Skin of body (tissue), 2 donors: Measurements from ENCODE around the gene FHIT. TPM values are rescaled to one million over a fixed set of nuclear protein-coding genes. Genes with fewer than 3 reads are reported as not detected.

Experiments
- DNase-seq: peaks from one replicate; lab custom pipeline; 2025; lab: John Stamatoyannopoulos, UW
- total RNA-seq: library from RNA; depleted of rRNA; stranded (reverse); fragments of >200 nt; gene quantifications from one replicate; pipeline ENCODE4 v1.2.3, GENCODE V29; 2014

Gene FHIT
- total RNA-seq, 1 donor from 2014 or later, result 8.9 TPM

DNA sequence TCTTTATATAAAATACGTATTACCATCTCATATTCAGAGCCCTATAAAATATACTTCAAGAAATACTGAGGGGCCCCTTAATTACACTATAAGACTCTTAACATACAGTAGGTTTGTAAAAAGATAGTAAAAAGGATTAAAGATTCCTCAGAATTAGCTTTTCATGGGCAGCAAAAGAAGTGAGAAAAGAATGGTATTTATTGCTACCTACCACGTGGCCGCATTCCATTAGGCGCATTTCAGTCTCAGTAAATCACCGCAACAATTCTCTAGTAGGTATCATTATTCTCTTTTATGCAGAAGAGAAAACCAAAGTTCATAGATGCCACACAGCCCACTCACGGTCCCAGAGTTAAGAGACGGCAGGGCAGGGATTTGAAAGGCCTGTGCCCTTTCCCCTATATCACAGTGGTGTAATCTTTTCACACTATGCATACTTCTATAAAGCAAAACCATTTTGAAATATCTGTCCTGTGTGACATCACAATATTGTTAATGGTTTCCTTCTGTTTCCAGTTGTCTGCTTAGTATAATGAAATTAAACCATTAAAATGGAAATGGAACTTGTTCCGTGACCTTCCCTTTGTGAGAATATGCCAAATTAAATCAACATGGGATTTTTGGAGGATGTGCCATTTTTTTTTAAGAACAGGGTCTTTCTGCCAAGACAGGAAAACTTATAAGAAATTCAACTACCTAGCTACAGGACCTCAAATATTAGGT lies 1072.2 kb downstream of the FHIT start:
- DNase-seq, result no peak

DNA sequence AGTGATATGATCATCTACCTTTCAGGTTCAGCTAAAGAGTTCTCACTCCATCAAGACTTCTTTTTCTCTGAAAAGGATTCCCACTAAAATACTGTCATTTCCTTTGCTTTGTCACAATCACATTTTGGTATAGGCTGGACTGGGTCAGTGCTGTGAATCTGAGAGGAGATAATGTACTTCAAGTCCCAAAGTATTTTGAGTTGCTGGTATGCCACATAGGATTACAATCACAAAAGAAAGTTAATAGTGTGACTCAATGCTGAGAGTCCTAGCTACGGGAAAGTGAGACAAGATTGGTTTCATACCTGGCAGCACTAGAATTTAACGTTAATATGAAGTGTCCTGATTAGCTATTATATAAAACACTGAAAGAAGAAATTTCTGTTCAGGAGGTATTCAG lies 1073.5 kb downstream of the FHIT start:
- no peak for DNase-seq

DNA sequence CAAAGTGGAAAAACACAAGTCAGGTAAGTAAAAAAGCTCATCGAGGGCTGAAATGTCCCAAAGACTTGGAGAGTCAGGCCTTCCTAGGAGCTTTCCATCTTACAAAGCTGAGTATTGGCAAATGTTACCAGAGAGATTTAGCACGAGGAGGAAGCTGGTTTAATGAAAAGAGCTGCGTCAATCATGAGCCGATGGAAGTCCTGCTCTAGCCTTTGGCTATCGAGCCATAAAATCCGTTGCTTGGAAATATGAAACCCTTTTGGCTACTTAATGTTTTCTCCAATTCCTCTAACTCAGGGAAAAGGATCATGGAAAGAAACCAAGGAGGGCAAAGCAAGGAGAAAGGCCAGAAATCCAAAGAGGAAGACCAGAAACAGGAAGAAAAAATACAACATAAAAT lies 1074.6 kb downstream of the FHIT start:
- no peak for DNase-seq

DNA sequence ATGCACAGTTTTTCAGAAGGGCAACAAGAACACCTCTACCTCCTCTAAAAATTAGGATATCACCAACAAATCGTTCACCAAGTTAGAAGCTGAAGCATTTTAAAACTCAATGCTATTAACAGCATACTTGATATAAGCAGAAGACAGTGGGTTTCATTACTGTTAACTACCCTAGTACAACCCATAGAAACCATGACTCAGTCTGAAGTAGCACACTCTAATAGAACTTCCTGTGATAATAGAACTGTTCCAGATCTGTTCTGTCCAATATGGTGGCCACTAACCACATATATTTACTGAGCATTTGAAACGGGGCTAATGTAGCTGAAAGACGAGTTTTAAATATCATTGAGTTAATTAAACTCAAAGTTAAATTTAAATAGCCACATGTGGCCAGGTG lies 1075.6 kb downstream of the FHIT start:
- DNase-seq, result no peak

DNA sequence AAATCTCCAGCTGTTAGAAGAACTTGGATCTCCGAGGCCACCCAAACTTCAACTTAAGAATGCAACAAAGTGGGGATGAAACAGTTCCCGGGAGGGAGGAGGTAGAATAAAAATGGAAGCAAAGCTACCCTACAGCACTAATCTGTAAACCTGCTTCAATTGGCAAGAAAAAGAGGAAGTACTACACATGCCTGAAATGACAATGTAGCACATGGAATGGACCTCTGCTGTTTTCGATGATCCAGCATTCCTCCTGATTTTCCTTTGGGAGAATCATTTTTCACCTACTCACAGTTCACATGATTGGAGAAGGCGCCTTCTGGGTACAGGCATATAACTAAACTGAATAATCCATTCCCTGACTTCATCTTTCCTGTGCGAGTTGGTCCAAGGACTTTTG lies 1081.5 kb downstream of the FHIT start:
- no peak for DNase-seq

DNA sequence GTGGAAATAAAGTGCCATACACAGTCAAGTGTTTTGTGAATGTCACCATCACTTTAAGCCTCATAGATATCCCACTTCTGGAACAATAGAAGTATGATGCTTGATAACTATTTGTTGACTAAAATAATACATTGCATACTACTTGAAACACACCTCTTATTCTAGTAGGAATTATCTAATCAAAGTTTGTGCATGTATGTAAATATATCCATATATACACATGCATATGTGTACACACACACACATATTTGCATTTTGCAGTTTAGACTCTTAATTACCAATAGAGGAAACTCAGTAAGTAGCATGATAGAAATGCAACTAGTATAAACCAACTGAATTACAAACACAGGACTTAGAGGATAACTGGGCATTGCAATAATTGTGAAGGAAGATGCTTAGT lies 1084.1 kb downstream of the FHIT start:
- no peak for DNase-seq

DNA sequence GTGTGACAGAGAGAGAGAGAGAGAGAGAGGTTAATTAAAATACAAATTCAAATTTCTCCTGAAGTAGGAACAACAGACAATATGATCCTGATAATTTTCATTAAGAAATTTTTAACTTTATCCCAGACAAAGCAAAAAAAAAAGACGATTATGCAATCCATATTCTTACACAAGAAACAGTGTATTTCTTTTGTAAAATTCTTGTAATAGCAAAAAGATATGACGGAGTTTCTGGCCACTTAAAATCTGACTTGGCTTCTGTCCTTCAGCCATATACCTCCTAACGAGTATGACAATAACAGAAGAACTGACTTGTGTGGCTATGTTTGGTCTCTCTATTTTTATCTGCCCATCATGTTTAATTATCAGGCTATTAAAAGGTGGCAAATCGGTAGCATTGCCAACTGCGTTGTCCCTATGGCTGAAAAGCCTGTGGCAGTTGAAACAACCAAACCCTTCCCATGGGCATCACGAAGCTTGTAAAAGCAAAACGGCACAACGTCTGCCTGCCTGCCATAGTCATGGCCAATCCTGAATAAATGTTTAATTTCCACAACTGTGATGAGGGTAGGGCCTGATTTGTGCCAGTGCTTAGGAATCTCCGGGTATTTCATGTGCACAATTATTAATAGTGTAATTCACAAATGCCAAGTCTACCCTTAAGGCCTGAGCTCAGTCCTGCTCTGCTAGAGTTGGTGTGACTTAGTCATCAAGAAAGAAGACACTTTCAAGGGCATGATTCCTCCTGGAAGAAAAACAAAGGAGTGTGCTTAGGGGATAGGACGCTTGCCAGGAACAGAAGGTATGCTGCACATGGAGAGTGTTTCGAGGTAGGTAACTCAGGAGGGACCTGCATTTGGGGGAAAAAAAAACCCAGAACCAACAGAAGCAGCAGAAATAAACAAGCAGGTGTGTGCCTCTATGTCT lies 1090.2 kb downstream of the FHIT start:
- no peak for DNase-seq

DNA sequence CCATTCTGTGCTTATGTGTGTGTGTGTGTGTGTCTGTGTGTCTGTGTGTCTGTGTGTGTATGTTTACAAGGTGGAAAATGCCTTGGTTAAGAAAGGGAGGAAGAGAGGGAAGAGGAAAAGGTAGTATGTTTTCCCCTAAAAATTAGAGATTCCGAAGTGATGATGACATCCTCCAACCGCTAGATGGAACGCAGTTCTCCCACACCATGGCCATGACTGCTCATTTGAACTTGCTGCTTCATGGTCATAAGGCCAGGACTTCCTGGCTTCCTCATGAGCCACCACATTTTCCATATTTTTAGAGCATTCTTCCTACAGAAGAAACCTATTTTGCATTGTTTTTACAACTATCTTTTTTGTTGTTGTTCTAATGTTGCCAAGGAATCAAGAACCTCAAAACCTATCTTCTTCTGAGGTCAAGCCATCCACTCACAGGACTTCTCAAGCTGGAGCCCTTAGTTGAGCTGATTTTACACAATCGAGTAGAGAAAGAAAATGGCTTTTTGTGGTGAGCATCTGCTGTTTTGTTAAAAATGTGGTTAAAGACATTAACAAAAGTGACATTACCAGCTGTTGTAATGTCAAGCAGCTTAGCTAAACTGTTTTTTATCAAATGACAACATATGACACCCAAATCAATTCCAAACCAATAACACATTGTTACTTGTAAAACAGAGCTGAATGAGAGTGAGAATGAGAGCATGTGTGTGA lies 1091.0 kb downstream of the FHIT start:
- peak; percentile 33 for DNase-seq

DNA sequence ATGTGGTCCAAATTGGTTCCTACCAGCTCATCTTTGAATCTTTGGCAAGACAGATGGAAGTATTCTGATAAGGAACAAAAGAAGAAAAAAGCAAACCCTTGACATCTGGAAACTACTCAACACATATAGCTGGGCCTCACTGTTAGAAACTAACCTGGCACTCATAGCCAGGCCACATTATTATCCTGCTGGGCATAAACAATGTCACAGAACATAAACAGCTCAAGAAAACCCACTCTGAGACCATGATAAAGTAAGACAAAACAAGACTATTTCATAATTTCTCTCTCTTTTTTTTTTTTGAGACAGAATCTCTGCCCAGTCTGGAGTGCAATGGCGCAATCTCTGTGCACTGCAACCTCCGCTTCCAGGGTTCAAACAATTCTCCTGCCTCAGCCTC lies 1093.2 kb downstream of the FHIT start:
- no peak for DNase-seq

DNA sequence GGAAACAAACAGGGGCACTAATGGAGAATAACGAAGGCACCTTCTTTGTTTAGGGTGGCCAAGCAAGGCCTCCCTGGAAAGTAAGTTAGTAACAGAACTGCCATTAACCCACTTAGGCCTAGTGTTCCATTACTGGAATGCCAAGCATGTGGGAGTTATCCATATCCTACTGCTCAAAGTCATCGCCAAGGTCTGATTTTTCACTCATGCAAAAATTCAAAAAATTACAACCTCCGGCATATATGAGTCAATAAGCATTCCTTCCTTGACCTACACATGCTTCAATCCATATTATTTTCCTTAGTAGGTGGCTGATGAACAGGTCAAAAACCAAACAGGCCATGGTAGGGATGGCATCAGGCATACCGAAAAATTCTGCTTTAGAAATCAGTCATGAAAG lies 1097.2 kb downstream of the FHIT start:
- DNase-seq, result no peak

DNA sequence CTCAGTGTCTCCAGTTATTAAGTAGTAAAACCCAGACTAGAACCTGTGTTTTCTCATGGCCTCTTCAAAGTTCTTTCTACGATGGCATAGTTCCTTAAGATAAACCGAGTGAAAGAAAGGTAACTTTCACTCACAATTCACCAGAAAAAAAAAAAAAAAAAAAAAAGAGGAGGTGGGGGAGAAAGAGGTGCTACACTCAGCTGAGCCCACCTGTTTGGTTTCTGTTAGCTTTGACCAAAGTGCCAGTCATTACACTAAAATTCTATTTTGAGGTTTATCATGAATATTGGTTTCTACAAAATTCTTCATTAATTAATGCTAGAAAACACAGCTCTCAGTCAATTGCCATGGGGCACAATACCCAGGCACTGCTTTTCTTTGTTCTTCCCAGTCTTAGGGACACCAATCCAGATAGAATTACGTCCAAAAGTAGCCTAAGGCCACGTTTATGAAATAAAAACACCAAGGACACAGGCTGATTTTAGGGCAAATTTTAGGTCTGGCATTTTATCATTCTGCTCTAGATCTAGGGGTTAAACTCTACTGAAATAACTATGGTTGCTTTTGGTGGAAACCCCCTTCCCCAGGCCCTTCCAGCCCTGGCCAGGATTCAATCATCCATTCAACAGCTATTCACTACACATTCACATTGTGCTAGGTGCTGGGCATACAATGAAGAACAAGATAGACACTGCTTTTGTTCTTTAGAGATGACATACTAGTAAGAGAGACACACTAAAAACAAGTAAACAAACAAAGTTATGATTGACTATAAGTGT lies 1097.8 kb downstream of the FHIT start:
- DNase-seq, result no peak

DNA sequence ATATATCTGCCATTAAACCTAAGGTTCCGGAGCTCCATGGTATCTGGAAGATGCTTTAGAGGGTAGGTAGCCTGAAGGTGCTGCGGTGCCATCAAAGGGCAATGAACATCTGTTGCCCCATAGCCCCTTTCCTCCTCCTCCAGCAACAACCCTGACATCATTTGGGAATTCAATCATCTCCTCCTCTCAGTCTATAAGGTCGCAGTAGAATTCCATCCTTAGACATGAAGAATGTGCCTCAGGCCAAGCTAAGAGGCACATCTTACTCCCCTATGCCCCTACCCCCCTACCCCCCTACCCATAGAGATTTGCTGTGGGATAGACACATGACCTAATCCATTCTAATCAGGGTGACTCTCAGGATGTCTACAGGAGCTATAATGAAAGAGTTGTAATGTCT lies 1101.8 kb downstream of the FHIT start:
- no peak for DNase-seq

DNA sequence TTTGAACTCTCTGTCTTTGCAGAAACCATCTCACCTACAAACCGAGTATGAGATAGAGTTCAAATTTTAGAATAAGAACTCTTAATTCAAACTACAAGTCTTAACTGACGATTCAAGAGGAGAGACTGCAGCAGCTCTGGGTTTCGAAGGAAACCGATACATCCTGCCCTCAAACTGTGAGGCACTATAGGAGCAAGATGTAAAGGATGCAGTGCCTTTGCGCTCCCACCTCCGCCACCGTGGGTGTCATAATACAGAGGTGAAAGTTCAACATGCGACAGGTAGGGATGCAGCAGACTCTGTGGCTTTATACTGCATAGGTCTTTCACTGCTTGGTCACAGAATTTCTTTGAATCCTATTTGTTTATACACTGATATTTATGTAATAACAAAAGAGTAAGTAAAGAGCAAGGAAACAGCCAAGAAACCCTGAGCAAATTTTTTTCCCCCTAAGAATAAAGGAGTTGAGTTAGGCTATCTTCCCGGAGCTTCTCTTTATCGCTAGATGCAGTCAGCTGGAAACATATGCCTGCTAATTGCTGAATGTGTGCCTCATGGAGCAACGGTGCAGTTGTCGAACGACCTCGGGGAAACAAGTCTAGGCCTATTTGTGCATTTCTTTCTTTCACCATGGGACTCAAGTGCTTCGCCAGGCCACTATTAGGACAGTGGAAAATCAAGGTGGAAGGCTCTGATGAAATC lies 1103.9 kb downstream of the FHIT start:
- no peak for DNase-seq

DNA sequence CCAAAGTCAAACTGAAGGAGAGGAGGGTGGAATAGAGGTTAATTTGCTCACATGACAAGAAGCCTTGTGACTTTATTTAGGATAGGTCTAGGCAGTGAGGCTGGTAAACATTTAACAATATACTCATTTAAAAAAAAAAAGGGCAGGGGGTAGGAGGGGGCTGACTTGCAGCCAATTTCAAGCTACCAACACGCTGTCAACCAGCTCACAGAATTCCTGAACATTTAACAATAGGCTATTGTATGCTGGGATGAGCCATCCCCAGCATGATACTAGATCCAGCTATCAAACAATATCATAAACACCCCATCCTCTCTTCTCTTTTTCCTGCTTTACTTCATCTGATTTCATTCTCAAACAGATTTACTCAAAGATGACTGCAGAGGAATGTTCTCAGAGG lies 1105.1 kb downstream of the FHIT start:
- DNase-seq, result no peak

DNA sequence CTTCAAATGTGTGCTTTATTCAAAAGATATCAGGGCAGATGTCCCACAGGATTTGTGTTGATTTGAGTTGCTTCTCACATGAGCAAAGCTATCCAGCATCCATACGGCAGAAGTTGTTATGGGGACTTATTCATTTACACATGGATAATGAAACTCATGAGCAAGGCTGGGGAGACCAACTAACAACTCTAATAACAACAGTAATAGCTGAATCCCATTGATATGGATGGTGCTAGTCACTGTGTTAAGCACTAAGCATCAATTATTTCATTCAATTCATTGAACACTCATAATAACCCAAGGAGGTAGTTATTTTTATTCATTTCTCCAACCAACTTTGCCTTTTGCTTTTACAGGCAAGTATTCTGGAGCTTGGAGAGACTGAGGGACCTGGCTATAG lies 1107.2 kb downstream of the FHIT start:
- DNase-seq, result no peak

DNA sequence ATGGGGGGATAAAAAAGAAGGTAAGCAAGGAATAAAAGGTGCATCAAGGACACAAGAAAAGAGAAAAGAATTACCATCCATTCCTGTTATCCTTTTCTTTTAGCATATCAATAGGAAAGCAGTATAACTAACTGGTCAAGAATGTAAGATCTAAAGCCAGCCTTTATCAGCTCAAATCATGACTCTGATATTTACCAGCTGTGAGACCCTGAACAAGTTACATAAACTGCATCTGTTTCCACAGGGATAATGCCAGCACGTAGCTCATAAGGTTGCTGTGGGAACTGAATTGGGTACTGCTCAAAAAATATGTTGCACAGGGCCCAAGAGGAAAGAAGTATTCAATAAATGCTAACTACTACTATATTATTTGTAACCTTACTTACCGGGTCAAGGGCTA lies 1109.2 kb downstream of the FHIT start:
- DNase-seq, result no peak

DNA sequence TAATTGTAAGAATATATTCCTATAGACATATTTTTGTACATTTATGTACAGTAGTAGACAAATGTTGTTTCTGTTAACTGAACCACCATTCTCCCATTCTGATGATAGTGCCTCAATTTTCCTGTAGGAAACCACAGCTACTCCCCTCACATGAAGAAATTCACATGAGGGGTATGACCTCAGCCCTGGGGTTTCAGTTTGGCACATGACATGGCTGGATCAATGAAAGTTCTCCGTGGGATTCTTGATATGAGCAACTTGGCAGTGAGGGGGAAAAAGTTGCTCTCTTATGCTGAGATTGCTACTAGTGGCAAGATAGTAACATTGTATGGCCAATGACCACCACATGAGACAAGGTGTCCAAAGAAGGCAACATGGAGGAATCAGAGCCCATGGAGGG lies 1111.1 kb downstream of the FHIT start:
- no peak for DNase-seq

DNA sequence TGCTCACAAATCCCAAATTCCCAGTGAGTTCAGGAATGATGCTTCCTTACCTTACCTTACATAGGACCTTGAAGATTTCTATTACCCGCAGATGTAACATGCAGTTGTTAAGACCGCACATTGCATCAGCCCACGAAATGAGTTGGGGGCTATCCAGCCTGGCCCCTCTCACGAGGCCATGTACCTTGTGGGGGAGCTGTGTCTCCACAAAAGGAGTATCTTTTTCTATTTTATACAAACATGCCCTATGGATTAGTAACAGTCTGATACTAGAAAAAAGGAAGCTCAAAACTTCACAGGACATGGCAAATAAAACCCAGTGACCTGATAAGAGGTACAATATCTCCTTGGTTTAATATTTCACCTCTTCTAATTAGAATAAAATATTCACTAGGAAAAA lies 1114.7 kb downstream of the FHIT start:
- DNase-seq, result no peak

DNA sequence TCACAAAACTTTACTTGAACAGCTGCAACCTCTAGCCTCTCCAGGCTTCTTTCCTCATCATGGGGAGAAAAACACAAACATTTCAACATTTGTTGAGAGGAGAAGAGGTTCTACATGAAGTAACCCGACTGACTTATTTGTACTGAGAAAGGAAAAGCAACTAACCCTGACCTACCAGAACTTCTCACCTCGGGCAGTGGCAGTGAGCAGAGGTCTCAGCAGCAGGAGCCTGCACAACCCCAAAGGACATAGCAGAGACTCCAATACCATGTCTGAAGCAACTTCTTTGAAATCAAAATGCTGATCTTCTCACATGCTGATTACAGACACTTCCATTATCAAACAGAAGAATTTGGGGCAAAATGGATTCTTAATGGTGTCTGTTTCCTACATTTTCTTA lies 1115.8 kb downstream of the FHIT start:
- DNase-seq, result no peak

DNA sequence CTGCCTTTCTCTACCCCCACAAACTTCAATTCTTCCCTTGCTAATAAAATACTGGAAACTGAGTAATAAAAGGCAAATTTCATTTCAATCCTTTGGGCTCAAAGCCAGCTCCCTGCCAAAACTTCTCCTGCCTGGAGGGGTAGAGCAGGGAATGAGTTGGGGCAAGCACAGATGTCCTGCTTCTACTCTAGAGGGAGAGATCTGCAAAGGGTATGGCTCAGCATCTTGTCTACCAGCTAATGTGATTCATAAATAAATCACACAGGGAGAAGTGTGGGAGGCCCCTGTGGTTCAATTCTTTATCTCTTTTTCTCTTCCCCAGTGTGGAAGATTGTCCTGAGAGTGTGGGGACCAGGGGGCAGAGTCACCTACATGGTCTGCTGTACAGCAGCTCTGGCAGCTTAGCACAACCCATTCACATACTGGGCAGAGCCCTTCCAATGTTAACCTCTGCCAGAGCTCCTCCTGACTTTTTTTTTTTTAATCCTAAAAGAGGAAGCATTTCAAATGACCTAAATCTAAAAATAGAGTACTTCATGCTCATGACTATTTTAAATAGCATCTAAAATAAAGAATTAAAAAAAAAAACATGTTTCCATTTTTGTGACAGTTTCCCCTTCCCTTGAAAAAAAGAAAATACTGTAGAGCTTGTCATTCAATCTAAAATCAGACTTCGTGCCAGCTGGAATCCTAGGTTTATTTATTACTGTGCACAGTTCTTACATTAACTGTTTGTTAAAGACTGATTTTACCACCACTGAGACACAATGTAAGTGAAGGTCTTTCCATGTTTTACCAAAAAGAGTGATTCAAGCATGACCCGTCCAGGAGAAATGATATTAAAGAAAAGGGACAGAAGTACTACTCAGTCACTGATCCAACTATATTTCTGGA lies 1117.7 kb downstream of the FHIT start:
- DNase-seq, result no peak
